ENCODE results near the gene BHMT. TPM values are rescaled to one million over a fixed set of nuclear protein-coding genes. Genes with fewer than 3 reads are reported as not detected.

Gene BHMT, protein sequence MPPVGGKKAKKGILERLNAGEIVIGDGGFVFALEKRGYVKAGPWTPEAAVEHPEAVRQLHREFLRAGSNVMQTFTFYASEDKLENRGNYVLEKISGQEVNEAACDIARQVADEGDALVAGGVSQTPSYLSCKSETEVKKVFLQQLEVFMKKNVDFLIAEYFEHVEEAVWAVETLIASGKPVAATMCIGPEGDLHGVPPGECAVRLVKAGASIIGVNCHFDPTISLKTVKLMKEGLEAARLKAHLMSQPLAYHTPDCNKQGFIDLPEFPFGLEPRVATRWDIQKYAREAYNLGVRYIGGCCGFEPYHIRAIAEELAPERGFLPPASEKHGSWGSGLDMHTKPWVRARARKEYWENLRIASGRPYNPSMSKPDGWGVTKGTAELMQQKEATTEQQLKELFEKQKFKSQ
- total RNA-seq, result under 1 TPM in 2 of 3 donors, not detected in 1; 0.22 to 0.30 TPM

DNA sequence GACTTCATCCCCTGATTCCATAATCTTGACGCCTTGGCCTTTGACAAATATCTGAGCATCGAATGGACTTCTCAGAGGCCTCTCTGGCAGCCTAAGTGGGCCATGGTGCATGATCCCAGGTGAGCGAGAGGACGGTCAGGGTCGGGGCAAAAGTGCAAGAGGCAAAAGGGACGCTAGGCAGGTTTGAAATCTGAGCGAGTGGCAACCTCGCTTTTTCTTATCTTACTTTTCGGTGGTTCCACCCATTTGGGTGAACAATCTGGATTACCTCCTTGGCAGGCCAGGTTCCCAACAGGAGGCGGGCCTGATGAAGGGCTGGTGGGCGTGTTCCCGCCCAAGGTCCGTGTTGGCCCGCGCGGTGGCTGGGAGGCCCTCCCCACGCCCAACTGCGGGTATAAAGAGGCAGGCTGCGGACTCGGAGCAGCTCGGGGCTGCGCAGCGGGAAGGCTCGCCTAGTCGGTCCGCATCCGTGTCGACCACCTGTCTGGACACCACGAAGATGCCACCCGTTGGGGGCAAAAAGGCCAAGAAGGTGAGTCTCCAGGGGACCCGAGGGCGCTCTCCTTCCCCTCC, at the start of gene BHMT:
Gene BHMT, plus strand, starts transcription at position 423 of the 573 bp plus-strand sequence. Its CDS starts 77 bp downstream, at position 500.
- ATAC-seq, result no peak
- peaks cover 59% of the 10 kb centered on the region for H3K27me3 Mint-ChIP-seq (ENCODE audit: low read depth)
- H3K4me1 Mint-ChIP-seq (ENCODE audit: low read depth), result no peaks in the 10 kb centered on the region
- no peaks in the 10 kb centered on the region for H3K36me3 Mint-ChIP-seq (ENCODE audit: insufficient read depth)
- H3K4me3 Mint-ChIP-seq, result no peak within 1 kb of the TSS
- no peaks in the 10 kb centered on the region for H3K9me3 Mint-ChIP-seq
- DNase-seq, result no peak

DNA sequence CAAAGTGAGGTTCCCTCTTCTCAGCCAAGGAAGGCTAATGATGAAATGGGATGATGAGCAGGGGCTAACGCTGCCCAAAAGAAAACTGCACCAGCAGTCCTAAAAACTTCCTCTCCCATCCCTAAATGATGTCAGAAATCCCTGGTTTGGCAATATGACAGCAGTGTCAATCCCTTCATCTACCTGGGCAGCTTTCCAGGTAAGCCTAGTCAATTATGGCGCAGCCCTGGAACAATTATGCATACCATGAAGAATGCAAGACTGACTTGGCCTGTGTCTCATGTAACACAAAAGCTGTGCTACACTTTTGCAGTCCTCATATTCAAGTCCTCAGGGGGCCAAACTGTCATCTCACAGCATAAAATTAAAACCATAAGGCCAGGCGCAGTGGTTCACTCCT, 49.2 kb upstream of the BHMT start:
- Mint-ChIP-seq H3K27me3 (ENCODE audit: low read depth) (peaks cover 12% of the 10 kb centered on the region), H3K4me1 (ENCODE audit: low read depth) (no peaks in the 10 kb centered on the region), H3K9me3 (no peaks in the 10 kb centered on the region), H3K36me3 (ENCODE audit: insufficient read depth) (no peaks in the 10 kb centered on the region), H3K4me3 (no peak overlapping the region)
- ATAC-seq, result no peak
- DNase-seq, result no peak

DNA sequence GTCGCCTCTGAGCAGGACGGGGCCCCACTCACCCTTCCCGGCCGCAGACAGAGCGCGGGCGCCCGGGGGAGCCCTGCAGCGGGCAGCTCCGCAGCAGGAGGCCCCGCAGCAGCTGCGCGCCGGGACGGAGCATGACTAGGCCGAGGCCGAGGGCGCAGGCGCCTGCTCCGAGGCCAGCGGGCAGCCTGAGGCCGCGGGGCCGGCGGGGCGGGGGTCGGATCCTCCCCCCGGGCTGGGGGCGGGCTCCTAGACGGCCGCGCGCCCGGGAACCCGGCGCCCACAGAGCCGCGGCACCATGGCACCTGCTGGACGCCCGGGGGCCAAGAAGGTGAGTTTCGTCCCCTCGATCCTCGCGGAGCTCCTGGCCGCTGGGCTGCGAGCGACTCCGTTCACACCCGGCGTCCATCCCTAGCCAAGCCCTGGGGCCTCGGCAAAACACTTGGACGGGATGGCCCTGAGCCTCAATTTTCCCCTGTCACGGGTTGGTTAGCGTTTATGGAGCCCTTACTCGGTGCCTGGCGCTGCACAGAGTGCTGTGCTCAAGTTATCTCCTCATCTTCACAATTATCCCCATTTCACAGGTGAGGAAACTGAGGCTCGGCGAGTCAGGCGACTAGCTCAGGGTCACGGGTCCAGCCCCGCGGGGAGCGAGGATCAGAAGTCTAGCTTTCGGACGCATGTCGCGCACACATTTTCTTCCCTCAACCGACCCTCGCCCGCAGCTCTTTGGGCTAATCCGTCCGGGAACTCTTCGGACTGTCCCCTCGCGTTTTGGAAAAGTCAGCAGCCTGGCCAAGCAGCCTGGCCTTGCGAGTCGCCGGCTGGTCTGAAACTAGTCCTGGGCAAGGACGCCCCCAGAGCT, 41.9 kb upstream of the BHMT start, which contains the start of the genes BHMT2 and DMGDH:
Gene BHMT2, plus strand, starts transcription at position 280 of the 862 bp plus-strand sequence. Its CDS starts 16 bp downstream, at position 296.
Gene DMGDH, minus strand, starts transcription at position 187 of the 862 bp plus-strand sequence. Its CDS starts 54 bp downstream, at position 133.
- Mint-ChIP-seq H3K36me3 (ENCODE audit: insufficient read depth) (no peaks in the 10 kb centered on the region), H3K4me1 (ENCODE audit: low read depth) (no peaks in the 10 kb centered on the region), H3K9me3 (no peaks in the 10 kb centered on the region), H3K4me3 (no peak within 1 kb of the TSS), H3K27me3 (ENCODE audit: low read depth) (peaks cover 38% of the 10 kb centered on the region)
- ATAC-seq (peak in 1 of 2 donors; percentile 41), DNase-seq (no peak)

DNA sequence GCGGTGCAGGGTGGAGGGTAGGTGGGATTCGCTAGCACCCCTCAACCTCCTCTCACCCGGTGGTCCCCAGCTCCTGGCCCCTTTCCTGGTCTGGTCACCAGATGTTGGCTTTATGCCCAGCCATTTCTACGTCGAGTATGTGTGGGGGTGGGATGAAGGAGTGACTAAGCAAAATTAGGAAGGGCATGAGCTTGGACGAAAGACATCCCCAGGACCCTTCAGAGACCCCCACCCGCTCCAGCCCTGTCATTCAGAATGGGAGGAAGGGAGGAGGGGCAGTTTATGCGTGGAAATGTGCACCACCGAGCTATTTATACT, 41.3 kb upstream of the BHMT start:
- H3K27me3 Mint-ChIP-seq (ENCODE audit: low read depth), result peaks cover 38% of the 10 kb centered on the region
- no peak for ATAC-seq
- H3K36me3 Mint-ChIP-seq (ENCODE audit: insufficient read depth), result no peaks in the 10 kb centered on the region
- DNase-seq, result no peak
- H3K9me3 Mint-ChIP-seq, result no peaks in the 10 kb centered on the region
- no peak overlapping the region for H3K4me3 Mint-ChIP-seq
- no peaks in the 10 kb centered on the region for H3K4me1 Mint-ChIP-seq (ENCODE audit: low read depth)

DNA sequence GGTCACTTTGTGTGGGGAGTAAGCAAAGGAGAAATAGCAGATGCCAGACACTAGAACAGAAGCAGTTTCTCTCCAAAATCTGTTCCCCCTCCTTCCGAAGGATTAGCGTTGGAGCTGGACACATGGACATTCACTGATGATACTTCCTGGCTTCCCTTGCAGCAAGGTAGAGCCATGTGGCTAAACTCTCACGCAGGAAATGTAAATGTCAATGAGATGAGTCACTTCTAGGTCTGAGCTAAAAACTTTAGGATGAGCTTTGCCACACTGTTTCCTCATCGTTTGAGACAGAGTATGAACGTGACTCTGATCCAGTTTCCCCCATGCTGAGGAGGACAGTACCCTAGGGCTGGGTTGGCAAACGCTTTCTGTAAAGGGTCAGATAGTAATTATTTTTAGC, 37.0 kb upstream of the BHMT start:
- no peak overlapping the region for H3K4me3 Mint-ChIP-seq
- H3K27me3 Mint-ChIP-seq (ENCODE audit: low read depth), result peaks cover 22% of the 10 kb centered on the region
- H3K36me3 Mint-ChIP-seq (ENCODE audit: insufficient read depth), result no peaks in the 10 kb centered on the region
- ATAC-seq (no peak), DNase-seq (no peak)
- no peaks in the 10 kb centered on the region for H3K9me3 Mint-ChIP-seq
- H3K4me1 Mint-ChIP-seq (ENCODE audit: low read depth), result no peaks in the 10 kb centered on the region

DNA sequence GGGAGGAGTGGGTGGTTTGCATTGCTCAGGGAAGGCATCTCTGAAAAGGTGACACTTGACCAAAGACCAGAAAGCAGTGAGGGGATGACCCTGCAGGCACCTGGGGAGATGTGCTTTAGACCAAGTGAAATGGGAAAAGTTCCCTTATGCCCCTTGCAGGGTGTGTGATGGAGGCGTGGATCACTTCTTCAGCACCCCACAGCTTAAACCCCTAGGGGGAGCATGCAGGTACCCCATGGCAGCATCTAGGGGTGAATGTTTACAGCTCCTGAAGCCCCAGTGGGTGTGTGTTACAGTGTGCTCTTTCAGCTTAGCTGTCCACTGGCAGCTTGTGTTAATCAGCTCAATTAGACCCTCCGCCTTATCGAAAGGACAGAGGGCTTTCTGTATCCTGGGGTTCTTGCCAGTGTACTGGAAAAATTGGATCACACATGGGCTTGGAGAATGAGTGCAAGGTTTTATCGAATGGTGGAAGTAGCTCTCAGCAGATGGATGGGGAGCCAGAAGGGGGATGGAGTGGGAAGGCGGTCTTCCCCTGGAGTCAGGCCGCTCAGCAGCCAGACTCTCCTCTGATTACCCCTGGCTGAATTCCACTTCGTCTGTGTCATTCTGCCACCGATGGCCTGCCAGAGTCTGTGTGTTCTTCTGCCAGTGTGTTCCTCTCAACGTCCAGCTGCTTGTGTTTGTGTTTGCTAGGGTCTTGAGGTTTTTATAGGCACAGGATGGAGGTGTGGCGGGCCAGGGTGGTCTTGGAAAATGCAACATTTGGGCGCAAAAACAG, 35.8 kb upstream of the BHMT start:
- H3K27me3 Mint-ChIP-seq (ENCODE audit: low read depth), result peaks cover 13% of the 10 kb centered on the region
- ATAC-seq, result no peak
- DNase-seq, result no peak
- no peaks in the 10 kb centered on the region for H3K4me1 Mint-ChIP-seq (ENCODE audit: low read depth)
- no peaks in the 10 kb centered on the region for H3K9me3 Mint-ChIP-seq
- no peak overlapping the region for H3K4me3 Mint-ChIP-seq
- H3K36me3 Mint-ChIP-seq (ENCODE audit: insufficient read depth), result no peaks in the 10 kb centered on the region

DNA sequence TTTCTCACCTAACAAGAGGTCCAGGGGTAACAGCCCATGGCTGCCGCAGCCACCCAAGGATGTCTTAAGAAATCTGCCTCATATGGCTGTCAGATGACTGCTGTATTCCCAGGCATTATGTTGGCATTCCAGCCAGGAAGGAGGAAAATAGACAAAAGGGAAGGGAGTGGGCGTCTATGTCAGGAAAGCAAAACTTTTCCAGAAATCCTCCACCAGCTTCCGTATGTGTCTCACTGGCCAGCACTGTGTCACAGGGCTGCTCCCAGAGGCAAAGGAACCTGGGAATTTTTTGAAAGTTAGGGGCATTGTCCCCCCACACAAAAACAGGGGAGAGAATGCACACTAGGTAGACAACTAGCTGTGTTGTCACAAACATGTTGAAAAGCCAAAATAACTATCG, 34.8 kb upstream of the BHMT start:
- ATAC-seq (no peak), DNase-seq (no peak)
- Mint-ChIP-seq H3K4me1 (ENCODE audit: low read depth) (no peaks in the 10 kb centered on the region), H3K9me3 (no peaks in the 10 kb centered on the region), H3K4me3 (no peak overlapping the region), H3K36me3 (ENCODE audit: insufficient read depth) (no peaks in the 10 kb centered on the region), H3K27me3 (ENCODE audit: low read depth) (peaks cover 6% of the 10 kb centered on the region)

DNA sequence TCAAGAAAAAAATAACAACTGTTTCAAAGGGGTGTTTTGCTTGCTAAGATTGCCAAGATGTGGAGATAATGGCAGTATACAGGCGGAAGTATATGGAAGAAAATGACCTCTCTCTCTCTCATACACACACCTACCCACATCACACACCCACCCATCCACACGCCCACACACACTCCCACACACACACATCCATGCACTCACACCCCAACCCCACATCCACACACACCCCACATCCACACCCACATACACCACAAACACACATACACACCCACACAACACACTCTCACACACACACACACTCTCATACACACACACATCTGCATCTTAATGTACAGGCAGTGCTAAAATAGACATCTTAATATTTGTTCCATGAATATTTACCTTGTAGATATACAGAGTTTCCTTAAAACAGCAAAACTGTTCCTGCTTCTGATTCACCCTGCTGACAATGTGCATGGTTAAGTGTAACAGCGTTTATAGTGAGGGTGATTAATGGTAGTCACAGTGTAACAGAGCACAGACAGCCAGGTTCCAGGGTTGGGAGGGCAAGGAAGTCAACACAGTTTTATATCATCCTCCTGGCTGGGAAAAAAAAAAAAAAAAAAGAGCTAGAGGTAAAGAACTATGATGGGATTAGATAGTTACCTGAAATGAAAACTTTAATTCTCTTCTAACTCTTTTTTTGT, 33.8 kb upstream of the BHMT start:
- DNase-seq, result no peak
- Mint-ChIP-seq H3K27me3 (ENCODE audit: low read depth) (peaks cover 3% of the 10 kb centered on the region), H3K36me3 (ENCODE audit: insufficient read depth) (no peaks in the 10 kb centered on the region), H3K4me3 (no peak overlapping the region), H3K9me3 (no peaks in the 10 kb centered on the region), H3K4me1 (ENCODE audit: low read depth) (no peaks in the 10 kb centered on the region)
- no peak for ATAC-seq

DNA sequence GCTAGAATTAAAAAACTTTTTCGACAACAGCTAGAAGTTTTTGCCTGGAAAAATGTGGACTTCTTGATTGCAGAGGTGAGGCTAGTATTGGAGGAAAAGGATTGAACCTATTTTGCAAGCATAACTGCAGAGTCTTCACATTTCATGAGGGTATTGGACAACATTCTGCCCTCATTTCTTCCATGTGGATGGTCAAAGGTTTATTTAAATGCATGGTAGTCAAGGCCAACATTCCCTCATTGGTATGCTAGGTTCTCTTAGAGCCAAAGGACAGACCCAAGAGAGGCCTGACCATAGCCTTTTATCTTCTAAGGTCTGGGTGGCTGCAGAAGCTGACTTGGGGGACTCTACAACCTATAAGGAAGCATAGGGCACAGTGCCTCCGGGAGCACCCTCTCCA, 30.8 kb upstream of the BHMT start:
- no peak for ATAC-seq

DNA sequence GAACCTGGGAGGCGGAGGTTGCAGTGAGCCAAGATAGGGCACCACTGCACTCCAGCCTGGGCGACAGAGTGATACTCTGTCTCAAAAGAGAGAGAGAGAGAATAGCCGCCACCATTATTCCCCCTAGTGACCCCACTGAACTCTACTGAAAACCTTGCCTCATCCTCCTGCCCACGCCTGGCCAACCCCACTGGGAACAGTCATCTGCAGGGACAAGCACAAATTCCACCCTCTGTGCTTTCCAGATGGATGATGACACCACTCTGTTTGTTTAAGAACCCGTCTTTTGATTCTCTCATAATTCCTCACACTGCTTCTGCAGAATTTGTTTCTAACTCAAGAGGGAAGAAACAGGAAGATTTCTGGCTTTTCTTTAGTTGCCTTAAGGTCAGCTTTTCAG, 29.8 kb upstream of the BHMT start:
- Mint-ChIP-seq H3K4me3 (no peak overlapping the region), H3K4me1 (ENCODE audit: low read depth) (no peaks in the 10 kb centered on the region), H3K27me3 (ENCODE audit: low read depth) (peaks cover under 1% of the 10 kb centered on the region), H3K36me3 (ENCODE audit: insufficient read depth) (no peaks in the 10 kb centered on the region), H3K9me3 (no peaks in the 10 kb centered on the region)
- ATAC-seq (no peak), DNase-seq (no peak)

More for the DNA sequence above, 30.8 kb upstream of the BHMT start:
- DNase-seq, result no peak
- no peaks in the 10 kb centered on the region for H3K4me1 Mint-ChIP-seq (ENCODE audit: low read depth)
- no peak overlapping the region for H3K4me3 Mint-ChIP-seq
- H3K9me3 Mint-ChIP-seq, result no peaks in the 10 kb centered on the region
- peaks cover 3% of the 10 kb centered on the region for H3K27me3 Mint-ChIP-seq (ENCODE audit: low read depth)
- no peaks in the 10 kb centered on the region for H3K36me3 Mint-ChIP-seq (ENCODE audit: insufficient read depth)

DNA sequence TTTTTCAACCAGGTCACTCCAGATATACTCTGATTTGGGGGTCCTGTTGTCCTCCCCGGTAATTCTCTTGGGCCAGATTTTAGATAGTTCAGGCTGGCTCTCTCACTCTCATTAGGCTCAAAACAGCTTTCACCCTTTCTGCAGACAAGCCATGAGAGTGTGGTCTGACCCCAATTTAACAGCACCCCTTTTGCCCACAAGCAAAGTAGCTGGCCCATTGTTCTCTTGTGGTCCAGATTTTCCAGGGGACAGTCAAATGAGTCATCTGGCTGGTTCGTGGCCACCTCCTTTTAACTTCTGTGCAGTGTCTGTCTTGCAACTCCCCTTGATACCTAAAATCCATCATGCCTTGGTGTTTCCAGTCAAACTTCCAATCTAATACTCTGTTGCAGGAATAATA, 25.5 kb upstream of the BHMT start:
- H3K36me3 Mint-ChIP-seq (ENCODE audit: insufficient read depth), result no peaks in the 10 kb centered on the region
- H3K27me3 Mint-ChIP-seq (ENCODE audit: low read depth), result no peaks in the 10 kb centered on the region
- no peak overlapping the region for H3K4me3 Mint-ChIP-seq
- ATAC-seq (no peak), DNase-seq (no peak)
- no peaks in the 10 kb centered on the region for H3K4me1 Mint-ChIP-seq (ENCODE audit: low read depth)
- no peaks in the 10 kb centered on the region for H3K9me3 Mint-ChIP-seq

DNA sequence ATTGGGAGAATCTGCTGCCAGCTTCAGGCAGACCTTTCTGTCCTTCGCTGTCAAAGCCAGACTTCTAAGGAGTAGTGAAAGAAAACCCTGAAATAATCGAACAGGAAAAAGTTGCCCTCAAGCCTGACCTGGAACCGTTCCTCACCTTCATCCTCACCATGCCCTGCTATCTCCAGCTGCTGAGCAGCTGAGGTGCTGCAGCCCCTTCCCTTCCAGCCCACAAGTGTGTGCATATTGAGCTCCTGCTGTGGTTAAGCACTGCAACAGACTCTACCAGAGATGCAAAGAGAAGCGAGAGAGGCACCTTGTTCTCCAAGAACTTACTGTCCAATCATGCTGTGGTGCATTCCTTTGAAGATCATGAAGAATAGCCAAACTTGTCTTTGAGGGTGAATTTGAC, 23.1 kb upstream of the BHMT start:
- no peaks in the 10 kb centered on the region for H3K9me3 Mint-ChIP-seq
- no peak for ATAC-seq
- no peak for DNase-seq
- no peaks in the 10 kb centered on the region for H3K36me3 Mint-ChIP-seq (ENCODE audit: insufficient read depth)
- no peaks in the 10 kb centered on the region for H3K4me1 Mint-ChIP-seq (ENCODE audit: low read depth)
- H3K27me3 Mint-ChIP-seq (ENCODE audit: low read depth), result no peaks in the 10 kb centered on the region
- H3K4me3 Mint-ChIP-seq, result no peak overlapping the region

DNA sequence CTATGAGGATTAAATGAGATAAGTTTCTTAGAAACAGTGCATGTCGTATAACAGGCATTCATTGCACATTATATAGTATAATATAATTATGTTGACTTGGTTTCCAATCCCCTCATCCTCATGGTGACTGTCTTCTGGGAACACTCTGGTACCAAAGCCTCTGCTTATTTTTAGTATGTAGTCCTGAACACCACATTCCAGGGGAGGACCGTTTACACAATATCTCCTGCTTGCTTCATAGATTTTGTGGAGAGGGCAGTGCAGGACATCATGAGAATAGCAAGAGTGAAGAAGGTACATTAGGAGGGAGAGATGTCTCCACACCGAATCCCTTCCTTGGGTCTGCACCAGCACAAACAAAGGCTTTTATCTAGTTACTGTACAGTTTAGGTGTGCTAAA, 20.5 kb upstream of the BHMT start:
- Mint-ChIP-seq H3K36me3 (ENCODE audit: insufficient read depth) (no peaks in the 10 kb centered on the region), H3K4me3 (no peak overlapping the region), H3K9me3 (no peaks in the 10 kb centered on the region), H3K27me3 (ENCODE audit: low read depth) (peaks cover 2% of the 10 kb centered on the region), H3K4me1 (ENCODE audit: low read depth) (no peaks in the 10 kb centered on the region)
- ATAC-seq (no peak), DNase-seq (no peak)
